ENCODE measurements around the gene SLX4IP. TPM values are rescaled to one million over a fixed set of nuclear protein-coding genes. Genes with fewer than 3 reads are reported as not detected.

SLX4IP gene
- total RNA-seq, 4 donors from 2014 or later = 6.3 to 8.3 (median 7.4) TPM

DNA sequence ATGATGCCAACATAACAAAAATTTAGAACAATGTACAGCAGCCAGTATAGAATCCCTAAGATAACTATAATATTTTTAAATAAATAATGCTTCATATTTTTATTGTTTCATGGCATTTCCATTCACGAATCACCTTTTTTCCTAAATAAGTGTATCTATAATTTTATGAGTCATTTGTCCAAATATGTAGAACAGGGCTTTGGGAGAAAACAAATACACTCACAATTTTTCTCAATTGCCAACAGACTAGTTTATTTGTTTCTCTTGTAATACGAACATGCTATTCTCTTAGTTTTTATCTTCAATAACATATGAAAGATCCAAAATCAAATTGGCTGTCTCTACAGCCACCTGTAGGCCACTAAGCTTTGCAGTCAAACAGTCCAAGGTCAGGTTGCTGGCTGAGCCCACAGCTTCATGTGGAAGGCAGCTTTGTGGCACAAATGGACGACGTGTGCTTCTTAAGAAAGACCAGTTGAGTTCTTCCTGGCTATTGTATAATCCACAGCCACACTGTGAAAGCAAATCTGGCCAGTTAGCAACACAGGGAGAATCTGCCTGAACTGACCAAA is 30.1 kb upstream of the SLX4IP start:
- Histone ChIP-seq H3K4me3 (replicated peaks in 1 of 3) (no peak overlapping the region), H3K4me1 (no peaks in the 10 kb centered on the region), H3K36me3 (peaks cover 0 to 10% of the 10 kb centered on the region in 2 donors), H3K27ac (no peak overlapping the region), H3K27me3 (no peaks in the 10 kb centered on the region), H3K9me3 (no peaks in the 10 kb centered on the region)
- intact Hi-C loops (cut with DNase I) = no loop called here
- TF ChIP-seq POLR2A (IDR thresholded peaks at IDR 0.05) = no peak
- TF ChIP-seq, protein P1, sequence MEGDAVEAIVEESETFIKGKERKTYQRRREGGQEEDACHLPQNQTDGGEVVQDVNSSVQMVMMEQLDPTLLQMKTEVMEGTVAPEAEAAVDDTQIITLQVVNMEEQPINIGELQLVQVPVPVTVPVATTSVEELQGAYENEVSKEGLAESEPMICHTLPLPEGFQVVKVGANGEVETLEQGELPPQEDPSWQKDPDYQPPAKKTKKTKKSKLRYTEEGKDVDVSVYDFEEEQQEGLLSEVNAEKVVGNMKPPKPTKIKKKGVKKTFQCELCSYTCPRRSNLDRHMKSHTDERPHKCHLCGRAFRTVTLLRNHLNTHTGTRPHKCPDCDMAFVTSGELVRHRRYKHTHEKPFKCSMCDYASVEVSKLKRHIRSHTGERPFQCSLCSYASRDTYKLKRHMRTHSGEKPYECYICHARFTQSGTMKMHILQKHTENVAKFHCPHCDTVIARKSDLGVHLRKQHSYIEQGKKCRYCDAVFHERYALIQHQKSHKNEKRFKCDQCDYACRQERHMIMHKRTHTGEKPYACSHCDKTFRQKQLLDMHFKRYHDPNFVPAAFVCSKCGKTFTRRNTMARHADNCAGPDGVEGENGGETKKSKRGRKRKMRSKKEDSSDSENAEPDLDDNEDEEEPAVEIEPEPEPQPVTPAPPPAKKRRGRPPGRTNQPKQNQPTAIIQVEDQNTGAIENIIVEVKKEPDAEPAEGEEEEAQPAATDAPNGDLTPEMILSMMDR (IDR thresholded peaks at IDR 0.05) = no peak
- 85 to 94% methylated on average over 4 of the region's 4 CpGs for WGBS, 2 donors
- DNase-seq = no peak

DNA sequence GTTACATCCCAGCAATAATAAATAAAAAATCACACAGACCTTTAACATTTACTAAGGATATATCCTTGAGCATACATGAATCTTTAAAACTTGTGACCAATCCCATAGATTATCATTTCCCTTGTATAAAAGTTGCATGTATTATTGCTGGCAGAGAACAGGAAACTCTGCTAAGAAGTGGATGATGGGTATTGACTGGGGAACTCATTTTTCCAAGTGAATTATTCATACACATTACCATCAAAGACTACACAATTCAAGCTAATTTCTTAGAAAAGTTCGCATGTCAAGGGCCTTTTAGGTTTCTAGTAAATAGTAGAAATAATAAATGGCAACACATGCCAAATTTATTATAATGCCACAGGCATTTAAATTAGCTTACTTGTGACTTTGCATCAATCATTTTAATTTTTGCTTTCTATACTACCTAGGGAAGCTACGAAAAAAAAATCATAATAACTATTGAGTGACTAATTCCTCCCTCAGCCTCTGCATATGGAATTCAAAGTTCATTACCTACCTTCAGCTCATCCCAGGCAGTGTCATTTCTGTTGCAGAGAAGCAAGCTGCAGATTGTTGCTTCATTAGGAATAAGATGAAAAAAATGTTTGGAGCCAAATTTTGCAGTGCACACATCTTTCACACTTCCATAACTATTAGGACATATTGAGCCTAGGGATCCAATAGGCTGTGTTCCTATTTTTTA is 26.8 kb upstream of the SLX4IP start:
- Histone ChIP-seq H3K4me3 (replicated peaks in 1 of 3) (no peak overlapping the region), H3K27me3 (no peaks in the 10 kb centered on the region), H3K27ac (no peak overlapping the region), H3K36me3 (peaks cover 0 to 13% of the 10 kb centered on the region in 2 donors), H3K4me1 (no peaks in the 10 kb centered on the region), H3K9me3 (no peaks in the 10 kb centered on the region)
- 94 to 95% methylated on average over 2 of the region's 2 CpGs for WGBS, 2 donors
- DNase-seq = no peak
- intact Hi-C loops (cut with DNase I) = no loop called here
- no peak for TF ChIP-seq POLR2A (IDR thresholded peaks at IDR 0.05)
- TF ChIP-seq, protein P1 (IDR thresholded peaks at IDR 0.05) = no peak

DNA sequence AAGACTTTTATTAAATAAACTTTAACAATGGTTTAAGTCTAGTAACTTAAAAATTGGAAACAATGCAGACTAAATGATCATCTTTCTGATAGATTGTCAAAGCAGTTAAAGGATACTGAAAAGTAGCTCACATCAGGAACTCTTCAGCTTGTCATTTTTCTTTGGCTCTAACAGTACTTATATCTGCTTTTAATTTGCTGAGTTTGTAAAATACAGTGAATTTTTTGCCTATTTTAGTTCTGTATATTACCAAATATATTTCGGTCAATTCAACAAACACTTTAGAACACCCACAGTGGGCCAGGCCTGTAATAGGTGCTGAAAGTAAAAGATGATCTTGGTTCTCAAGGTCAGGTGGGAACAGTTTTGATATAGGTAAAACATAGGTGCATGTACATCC is 23.4 kb upstream of the SLX4IP start:
- intact Hi-C loops (cut with DNase I) = no loop called here
- H3K4me1 ChIP-seq = peaks cover 4 to 15% of the 10 kb centered on the region in 2 donors
- 95% methylated on average over 1 of the region's 1 CpG for WGBS, 2 donors
- H3K9me3 ChIP-seq = no peaks in the 10 kb centered on the region
- H3K27me3 ChIP-seq = no peaks in the 10 kb centered on the region
- TF ChIP-seq, protein P1 (IDR thresholded peaks at IDR 0.05) = no peak
- no peak for TF ChIP-seq POLR2A (IDR thresholded peaks at IDR 0.05)
- DNase-seq = no peak
- no peak overlapping the region for H3K27ac ChIP-seq
- H3K4me3 ChIP-seq (replicated peaks in 1 of 3) = no peak overlapping the region
- H3K36me3 ChIP-seq = peaks cover 0 to 3% of the 10 kb centered on the region in 2 donors

DNA sequence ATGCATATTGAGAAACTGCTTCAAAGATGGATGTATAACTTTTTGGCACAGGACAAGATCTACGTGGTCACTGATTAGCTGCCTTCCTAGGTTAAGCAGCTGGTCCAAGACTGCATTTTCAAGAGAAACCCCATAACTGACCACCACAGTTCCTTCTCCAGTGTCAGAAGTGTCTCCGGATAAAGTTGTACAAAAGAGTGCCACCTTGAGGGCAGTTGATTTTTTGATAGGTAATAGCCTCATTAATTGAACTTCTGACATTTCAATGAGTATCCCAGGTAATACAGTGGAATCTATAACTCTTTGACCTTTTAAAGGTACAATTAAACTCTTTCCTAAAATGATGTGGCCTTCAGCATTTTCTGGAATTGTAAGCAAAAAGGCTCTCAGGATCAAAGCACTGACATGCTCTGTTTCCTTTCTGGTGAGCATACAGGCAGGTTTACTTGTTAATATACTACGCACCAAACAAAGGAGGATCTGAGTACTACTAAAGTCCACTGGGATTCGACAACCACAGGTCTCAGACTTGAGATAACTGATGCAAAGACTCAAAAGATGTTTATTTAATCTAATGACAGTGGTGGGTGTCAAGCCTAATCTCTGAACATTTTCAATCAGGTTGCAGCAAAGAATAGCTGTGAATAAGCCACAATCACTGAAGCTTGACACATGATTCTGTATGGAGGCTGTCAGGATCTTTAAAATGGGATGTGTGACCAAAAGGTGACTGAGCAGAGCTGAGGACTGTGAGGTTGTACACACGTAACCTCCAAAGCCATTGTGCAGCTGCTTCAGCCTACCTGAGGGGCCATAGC is 22.3 kb upstream of the SLX4IP start:
- Histone ChIP-seq H3K9me3 (no peaks in the 10 kb centered on the region), H3K27me3 (no peaks in the 10 kb centered on the region), H3K36me3 (peaks cover 0 to 3% of the 10 kb centered on the region in 2 donors), H3K4me1 (peaks cover 4 to 17% of the 10 kb centered on the region in 2 donors), H3K27ac (no peak overlapping the region), H3K4me3 (replicated peaks in 1 of 3) (no peak overlapping the region)
- TF ChIP-seq, protein P1 (IDR thresholded peaks at IDR 0.05) = no peak
- WGBS, 2 donors = 86% methylated on average over 5 of the region's 5 CpGs
- intact Hi-C loops (cut with DNase I) = no loop called here
- no peak for DNase-seq
